Stomach (tissue), 9 donors: ENCODE measurements around the gene LCN10. TPM values are rescaled to one million over a fixed set of nuclear protein-coding genes. Genes with fewer than 3 reads are reported as not detected.
"Not testable (repeated sequence)": the region's sequence is repeated elsewhere in the genome, so short reads cannot be mapped to it uniquely, and the experiment has no call there.

Experiments used
- DNase-seq, 2 donors: peaks; one replicate each; pipeline versions ENCODE4 v3.0.0 to v3.0.0-alpha.2; 2013 to 2019
- H3K27ac ChIP-seq, 5 donors: fragments of 200-600 bp in 4 of 5; sonication (generic) in 4 of 5; one replicate each; pipeline ENCODE4 v1.5.1; 2013 to 2019; ENCODE audit warnings: mild to moderate bottlenecking in 1 of 5, moderate library complexity in 1 of 5
- H3K27me3 ChIP-seq, 3 donors: fragments of 200-600 bp; sonication (generic); one replicate each; pipeline ENCODE4 v1.5.1; 2017 to 2019; ENCODE audit warnings: mixed run types in 1 of 3
- H3K36me3 ChIP-seq, 4 donors: fragments of 200-600 bp; sonication (generic); 1 replicate in 3 of 4; 2 replicates in 1 of 4; pipeline ENCODE4 v1.5.1; 2016 to 2019
- H3K4me1 ChIP-seq, 4 donors: fragments of 200-600 bp; sonication (generic); one replicate each; pipeline ENCODE4 v1.5.1; 2016 to 2019
- H3K4me3 ChIP-seq, 4 donors: fragments of 200-600 bp; sonication (generic) in 3 of 4; one replicate each; pipeline ENCODE4 v1.5.1; 2016 to 2019; ENCODE audit warnings: mild to moderate bottlenecking in 1 of 4
- H3K9me3 ChIP-seq, 4 donors: fragments of 200-600 bp; sonication (generic); one replicate each; pipeline ENCODE4 v1.5.1; 2016 to 2019
- EP300 ChIP-seq: sonication (generic); formaldehyde crosslinking; IDR thresholded peaks from one replicate; pipeline ENCODE4 v1.6.1; 2017; ENCODE audit warnings: antibody characterized with exemption
- POLR2A ChIP-seq, 4 donors: fragments of 450-650 bp; IDR thresholded peaks; one replicate each; pipeline ENCODE4 v1.6.1; 2016; ENCODE audit warnings: antibody characterized with exemption in 4 of 4, control low read depth in 2 of 4, mild to moderate bottlenecking in 1 of 4, moderate library complexity in 1 of 4
- POLR2AphosphoS5 ChIP-seq, 3 donors: sonication (generic); formaldehyde crosslinking; IDR thresholded peaks; one replicate each; pipeline ENCODE4 v1.6.1; 2016; ENCODE audit warnings: antibody characterized with exemption in 3 of 3
- WGBS, 5 donors: extraction: QIAGEN DNeasy Blood & Tissue Kit in 3 of 5; methylation state at CpG; one replicate each; pipeline versions ENCODE4 v1.1.5 to v1.1.7; 2013 to 2018; 5-methylcytosine and 5-hydroxymethylcytosine counted together
- intact Hi-C: fragments of 100-400 bp; cut with DNase I; formaldehyde crosslinking; loops from one replicate; pipeline ENCODE4 v1.15.1; 2023; ENCODE audit warnings: low total_unique reads
- polyA plus RNA-seq, 3 donors: library from polyadenylated mRNA; stranded (reverse); fragments of 200-250 nt; gene quantifications; one replicate each; pipeline ENCODE4 v1.2.3, GENCODE V29; 2013
- total RNA-seq, 5 donors: library from RNA; depleted of rRNA; stranded (reverse); fragments of >200 nt; gene quantifications; one replicate each; pipeline versions ENCODE4 v1.1.0 to v1.2.3, GENCODE V29; 2014 to 2016
- TF ChIP-seq, protein P1 (sequence below), 7 experiments: fragments of 450-650 bp in 4 of 7; fragments of 200-600 bp in 3 of 7; sonication (generic) in 3 of 7; IDR thresholded peaks; one replicate each; pipeline ENCODE4 v1.5.1; 2016 to 2019; ENCODE audit warnings: antibody characterized with exemption in 7 of 7, control low read depth in 2 of 7, mild to moderate bottlenecking in 1 of 7
- donor health status: healthy with polysubstance abuse.
- donor health status: Bipolar disorder and iron deficiency.
- donor health status: healthy.

The LCN10 gene
- total and polyA plus RNA-seq, 8 donors = 0.58 to 25.5 (median 8.5) TPM

DNA sequence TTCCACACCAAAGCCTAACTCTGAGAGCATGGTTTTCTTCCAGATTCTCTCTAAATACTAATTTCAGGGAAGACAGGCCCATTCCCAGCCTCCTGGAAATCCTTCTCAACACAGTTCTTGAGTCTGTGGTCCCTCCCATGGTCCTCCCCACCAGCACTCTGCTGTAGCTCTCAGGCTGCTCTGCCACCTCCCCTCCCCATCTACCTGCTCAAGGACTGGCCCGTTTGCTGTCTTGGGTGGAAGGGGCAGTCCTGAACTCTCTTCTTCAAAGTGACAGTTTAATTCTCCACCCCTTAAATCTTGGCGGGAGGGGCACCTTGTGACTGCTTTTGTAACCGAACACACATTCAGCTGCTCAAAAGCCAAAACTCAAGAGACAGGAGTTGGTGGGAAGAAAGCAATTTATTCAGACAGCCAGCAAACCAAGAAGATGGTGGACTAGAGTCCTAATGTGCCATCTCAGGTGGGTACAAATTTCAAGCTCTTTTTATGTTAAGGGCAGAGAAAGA lies 29.2 kb upstream of the LCN10 start:
- Histone ChIP-seq H3K27ac (no peak overlapping the region), H3K4me1 (peaks cover 0 to 4% (median 2%) of the 10 kb centered on the region in 4 donors), H3K4me3 (no peak overlapping the region), H3K9me3 (peaks cover 0 to 7% (median 6%) of the 10 kb centered on the region in 4 donors), H3K27me3 (peaks cover 0 to 24% (median 0%) of the 10 kb centered on the region in 3 donors), H3K36me3 (no peaks in the 10 kb centered on the region)
- intact Hi-C loops = no loop called here
- no peak for DNase-seq
- TF ChIP-seq EP300 (no peak), POLR2AphosphoS5 (IDR thresholded peaks at IDR 0.05) (no peak), POLR2A (IDR thresholded peaks at IDR 0.05) (no peak)
- TF ChIP-seq, protein P1, sequence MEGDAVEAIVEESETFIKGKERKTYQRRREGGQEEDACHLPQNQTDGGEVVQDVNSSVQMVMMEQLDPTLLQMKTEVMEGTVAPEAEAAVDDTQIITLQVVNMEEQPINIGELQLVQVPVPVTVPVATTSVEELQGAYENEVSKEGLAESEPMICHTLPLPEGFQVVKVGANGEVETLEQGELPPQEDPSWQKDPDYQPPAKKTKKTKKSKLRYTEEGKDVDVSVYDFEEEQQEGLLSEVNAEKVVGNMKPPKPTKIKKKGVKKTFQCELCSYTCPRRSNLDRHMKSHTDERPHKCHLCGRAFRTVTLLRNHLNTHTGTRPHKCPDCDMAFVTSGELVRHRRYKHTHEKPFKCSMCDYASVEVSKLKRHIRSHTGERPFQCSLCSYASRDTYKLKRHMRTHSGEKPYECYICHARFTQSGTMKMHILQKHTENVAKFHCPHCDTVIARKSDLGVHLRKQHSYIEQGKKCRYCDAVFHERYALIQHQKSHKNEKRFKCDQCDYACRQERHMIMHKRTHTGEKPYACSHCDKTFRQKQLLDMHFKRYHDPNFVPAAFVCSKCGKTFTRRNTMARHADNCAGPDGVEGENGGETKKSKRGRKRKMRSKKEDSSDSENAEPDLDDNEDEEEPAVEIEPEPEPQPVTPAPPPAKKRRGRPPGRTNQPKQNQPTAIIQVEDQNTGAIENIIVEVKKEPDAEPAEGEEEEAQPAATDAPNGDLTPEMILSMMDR (IDR thresholded peaks at IDR 0.05) = no peak
- 65 to 79% (median 68%) methylated on average over 3 of the region's 3 CpGs for WGBS, 5 donors

DNA sequence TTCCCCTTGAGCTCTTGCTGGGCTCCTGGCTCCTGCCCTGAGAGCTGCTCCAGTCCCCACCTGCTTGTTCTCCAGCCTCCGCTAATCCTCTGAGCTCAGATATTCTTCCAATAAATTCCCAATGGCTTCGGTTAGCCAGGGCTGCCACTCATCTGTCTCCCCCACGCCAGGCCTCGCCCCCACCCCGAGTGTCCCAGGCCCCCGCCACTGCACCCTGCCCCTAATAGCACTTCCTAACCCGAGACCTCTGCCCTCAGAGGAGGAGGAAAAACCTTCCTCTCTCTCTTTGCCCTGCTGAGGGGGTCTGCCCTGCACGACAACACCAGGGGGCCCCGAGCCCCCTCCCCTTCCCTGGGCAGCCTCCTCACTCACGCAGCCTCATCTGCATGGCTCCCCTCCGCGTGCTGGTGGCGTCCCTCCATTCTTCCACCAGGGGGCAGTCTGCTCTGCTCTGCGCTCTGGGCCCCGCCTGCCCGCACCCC lies 27.0 kb upstream of the LCN10 start:
- Histone ChIP-seq H3K27me3 (peaks cover 0 to 36% (median 0%) of the 10 kb centered on the region in 3 donors), H3K27ac (no peak overlapping the region), H3K4me1 (peaks cover 0 to 4% (median 4%) of the 10 kb centered on the region in 4 donors), H3K4me3 (no peak overlapping the region), H3K9me3 (peaks cover 0 to 7% (median 6%) of the 10 kb centered on the region in 4 donors), H3K36me3 (no peaks in the 10 kb centered on the region)
- intact Hi-C loops = no loop called here
- DNase-seq = peak in 1 of 2 donors; percentile 64
- 5 to 14% (median 10%) methylated on average over 14 to 16 of the region's 16 CpGs for WGBS, 5 donors
- no peak for TF ChIP-seq POLR2AphosphoS5 (IDR thresholded peaks at IDR 0.05)
- TF ChIP-seq POLR2A (IDR thresholded peaks at IDR 0.05) = no peak
- TF ChIP-seq, protein P1 (IDR thresholded peaks at IDR 0.05) = peak in 4 of 7 experiments; percentile 24 to 58 (median 46)
- TF ChIP-seq EP300 = no peak

DNA sequence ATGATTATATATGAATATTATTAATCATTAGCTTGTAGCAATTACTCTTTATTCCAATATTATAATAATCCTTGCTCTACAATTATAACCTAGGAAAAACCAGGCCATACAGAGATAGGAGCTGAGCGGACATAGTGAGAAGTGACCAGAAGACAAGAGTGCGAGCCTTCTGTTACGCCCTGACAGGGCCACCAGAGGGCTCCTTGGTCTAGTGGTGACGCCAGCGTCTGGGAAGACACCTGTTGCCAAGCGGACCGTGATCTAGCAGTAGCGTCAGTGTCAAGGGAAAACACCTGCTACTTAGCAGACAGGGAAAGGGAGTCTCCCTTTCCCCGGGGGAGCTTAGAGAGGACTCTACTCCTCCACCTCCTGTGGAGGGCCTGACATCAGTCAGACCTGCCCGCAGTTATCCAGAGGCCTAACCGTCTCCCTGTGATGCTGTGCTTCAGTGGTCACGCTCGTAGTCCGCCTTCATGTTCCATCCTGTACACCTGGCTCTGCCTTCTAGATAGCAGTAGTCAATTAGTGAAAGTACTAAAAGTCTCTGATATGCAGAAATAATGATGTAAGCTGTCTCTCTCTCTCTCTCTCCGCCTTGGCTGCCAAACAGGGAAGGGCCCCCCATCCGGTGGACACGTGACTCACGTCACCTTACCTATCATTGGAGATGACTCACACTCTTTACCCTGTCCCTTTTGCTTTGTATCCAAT lies 23.8 kb upstream of the LCN10 start:
- H3K27me3 ChIP-seq = peaks cover 0 to 67% (median 12%) of the 10 kb centered on the region in 3 donors
- H3K9me3 ChIP-seq, intact Hi-C loops, H3K36me3 ChIP-seq, H3K27ac ChIP-seq, H3K4me3 ChIP-seq: not testable (repeated sequence)
- WGBS, 5 donors = 39 to 50% (median 41%) methylated on average over 13 to 18 of the region's 18 CpGs
- H3K4me1 ChIP-seq = peaks cover 0 to 14% (median 13%) of the 10 kb centered on the region in 4 donors
- TF ChIP-seq, protein P1 (IDR thresholded peaks at IDR 0.05) = peak in 2 of 7 experiments; percentile 21 to 42
- peak; percentile 50 to 66 for DNase-seq

DNA sequence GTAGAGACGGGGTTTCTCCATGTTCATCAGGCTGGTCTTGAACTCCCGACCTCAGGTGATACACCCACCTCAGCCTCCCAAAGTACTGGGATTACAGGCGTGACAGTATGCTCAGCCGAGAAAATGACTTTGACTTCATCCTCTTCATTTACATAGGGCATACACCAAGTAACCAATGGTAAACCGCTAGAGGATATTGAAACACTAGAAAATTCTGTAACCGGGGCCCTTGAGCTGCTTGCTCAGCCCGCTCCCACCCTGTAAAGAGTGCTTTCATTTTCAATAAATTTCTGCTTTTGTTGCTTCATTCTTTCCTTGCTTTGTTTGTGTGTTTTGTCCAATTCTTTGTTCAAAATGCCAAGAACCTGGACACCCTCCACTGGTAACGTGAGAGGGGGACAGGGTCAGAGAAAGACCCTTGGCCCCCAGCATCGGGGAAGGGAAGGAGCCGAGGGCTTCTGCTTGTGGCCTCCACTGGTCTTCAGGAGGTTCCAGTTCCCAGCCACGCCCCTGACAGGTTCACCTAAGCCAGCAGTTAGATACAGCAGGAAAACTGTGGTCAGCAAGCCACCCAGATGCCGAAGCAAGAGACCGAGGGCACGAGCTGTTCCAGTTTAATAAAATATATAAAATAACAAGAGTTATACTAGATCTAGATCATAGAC lies 23.1 kb upstream of the LCN10 start:
- H3K27me3 ChIP-seq = peaks cover 0 to 74% (median 12%) of the 10 kb centered on the region in 3 donors
- H3K4me3 ChIP-seq, H3K36me3 ChIP-seq, intact Hi-C loops, DNase-seq, H3K9me3 ChIP-seq: not testable (repeated sequence)
- peak overlapping the region in 1 of 5 donors; percentile 26 for H3K27ac ChIP-seq
- 67 to 76% (median 72%) methylated on average over 14 of the region's 14 CpGs for WGBS, 5 donors
- peaks cover 0 to 19% (median 15%) of the 10 kb centered on the region in 4 donors for H3K4me1 ChIP-seq
